Fibroblast of lung (primary cell): Measurements from ENCODE around the gene SORCS2. TPM values are rescaled to one million over a fixed set of nuclear protein-coding genes. Genes with fewer than 3 reads are reported as not detected.

Experiments
- DNase-seq, 2 donors: peaks; one replicate each; pipeline versions ENCODE4 v3.0.0 to v3.0.0-alpha.2; 2010; ENCODE audit warnings: low read depth in 2 of 2
- H2AFZ ChIP-seq: 2 replicates; pipeline ENCODE4 v1.5.1; 2012; ENCODE audit warnings: low read length, control low read depth, inconsistent platforms
- H3K27ac ChIP-seq: 2 replicates; pipeline ENCODE4 v1.5.1; 2011; ENCODE audit warnings: low read length, control low read depth; ENCODE audit not compliant: insufficient read depth
- H3K27me3 ChIP-seq: 2 replicates; pipeline ENCODE4 v1.5.1; 2011; ENCODE audit warnings: mild to moderate bottlenecking, low read length; ENCODE audit not compliant: control insufficient read depth, insufficient read depth
- H3K36me3 ChIP-seq: 2 replicates; pipeline ENCODE4 v1.5.1; 2011; ENCODE audit warnings: low read length; ENCODE audit not compliant: control insufficient read depth, insufficient read depth
- H3K4me1 ChIP-seq: 2 replicates; pipeline ENCODE4 v1.5.1; 2011; ENCODE audit warnings: low read length; ENCODE audit not compliant: control insufficient read depth, insufficient read depth; ENCODE audit errors: extremely low read depth
- H3K4me2 ChIP-seq: 2 replicates; pipeline ENCODE4 v1.5.1; 2011; ENCODE audit warnings: low read length, control low read depth; ENCODE audit not compliant: insufficient read depth; ENCODE audit errors: extremely low read depth
- H3K4me3 ChIP-seq, 4 experiments: fragments of 200-600 bp in 1 of 4; sonication (generic) in 1 of 4; replicated peaks in 1 of 4; 2 replicates each; pipeline ENCODE4 v1.5.1; 2011 to 2016; ENCODE audit warnings: low read length in 4 of 4, low read depth in 3 of 4, mild to moderate bottlenecking in 3 of 4, control low read depth in 2 of 4, inconsistent platforms in 1 of 4, mixed read lengths in 1 of 4; ENCODE audit not compliant: insufficient read depth in 1 of 4; ENCODE audit errors: control extremely low read depth in 1 of 4
- H3K79me2 ChIP-seq: 2 replicates; pipeline ENCODE4 v1.5.1; 2012; ENCODE audit warnings: mild to moderate bottlenecking, low read length, inconsistent platforms; ENCODE audit not compliant: control insufficient read depth, insufficient read depth
- H3K9ac ChIP-seq: 2 replicates; pipeline ENCODE4 v1.5.1; 2011; ENCODE audit warnings: mild to moderate bottlenecking, low read length, control low read depth; ENCODE audit not compliant: insufficient read depth
- H3K9me3 ChIP-seq: 2 replicates; pipeline ENCODE4 v1.5.1; 2012; ENCODE audit warnings: low read depth, low read length; ENCODE audit not compliant: control insufficient read depth, insufficient read depth
- H4K20me1 ChIP-seq: 2 replicates; pipeline ENCODE4 v1.5.1; 2011; ENCODE audit warnings: low read length; ENCODE audit not compliant: control insufficient read depth, insufficient read depth; ENCODE audit errors: extremely low read depth
- CTCF ChIP-seq, 2 donors: IDR thresholded peaks in 1 of 2; conservative IDR thresholded peaks in 1 of 2; 1 replicate in 1 of 2; 2 replicates in 1 of 2; pipeline ENCODE4 v1.5.1; 2011 to 2012; ENCODE audit warnings: low read length in 2 of 2, control low read depth in 1 of 2, inconsistent platforms in 1 of 2, low read depth in 1 of 2, mild to moderate bottlenecking in 1 of 2
- EZH2 ChIP-seq: IDR thresholded peaks from 2 replicates; pipeline ENCODE4 v1.5.1; 2012; ENCODE audit warnings: low read length, control low read depth, mild to moderate bottlenecking; ENCODE audit errors: missing control alignments
- polyA plus RNA-seq, 2 donors: library from polyadenylated mRNA; depleted of rRNA in 1 of 2; stranded (reverse) in 1 of 2; unstranded in 1 of 2; fragments of >200 nt; gene quantifications; 2 replicates each; pipeline ENCODE4 v1.2.1, GENCODE V29; 2011 to 2012; ENCODE audit warnings: missing spikeins in 1 of 2
- total RNA-seq: library from RNA; depleted of rRNA; stranded (reverse); fragments of >200 nt; gene quantifications from 2 replicates; pipeline ENCODE4 v1.2.1, GENCODE V29; 2014

The SORCS2 gene
- total and polyA plus RNA-seq, 2 donors (not counting 1 experiment from before 2014, with no cell fraction given), result 0.17 to 0.41 TPM

DNA sequence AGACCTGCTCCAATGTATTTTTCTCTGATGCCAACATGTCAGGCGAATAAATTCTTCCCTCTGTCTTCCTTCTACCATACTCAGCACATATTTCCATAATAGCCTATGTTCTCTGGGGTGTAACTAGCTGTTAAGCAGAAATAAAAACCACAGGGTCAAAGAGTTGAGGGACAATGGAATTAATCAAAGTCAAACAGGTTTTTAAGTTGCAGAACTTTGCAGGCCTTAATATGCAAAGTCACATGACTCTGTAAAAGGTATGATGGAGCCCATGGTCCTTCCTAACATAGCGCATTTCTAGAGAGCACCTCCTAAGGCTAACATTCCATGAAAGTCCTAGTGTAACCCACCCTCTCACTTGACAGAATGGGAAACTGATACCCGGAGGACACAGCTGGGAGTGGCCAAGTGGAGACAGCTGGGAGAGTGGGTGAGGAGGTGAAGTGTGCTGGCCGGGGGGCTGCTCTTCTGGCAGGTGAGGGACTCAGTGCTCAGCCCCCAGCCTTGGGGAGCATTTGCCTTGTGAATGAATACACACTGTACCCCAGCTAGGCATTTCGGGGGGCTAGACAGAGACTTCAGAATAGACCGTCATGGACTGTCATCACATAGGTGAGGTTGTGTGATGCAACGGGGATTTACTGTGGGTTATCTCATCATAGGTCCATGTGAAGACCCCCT, 8.4 kb upstream of the SORCS2 start:
- Histone ChIP-seq H3K36me3 (no peaks in the 10 kb centered on the region), H3K4me2 (no peak overlapping the region), H3K9me3 (no peaks in the 10 kb centered on the region), H4K20me1 (no peaks in the 10 kb centered on the region), H3K4me1 (no peaks in the 10 kb centered on the region), H3K4me3 (no peak overlapping the region), H3K27ac (no peak overlapping the region), H3K9ac (no peak overlapping the region), H3K27me3 (peaks cover 6% of the 10 kb centered on the region), H2AFZ (no peak overlapping the region), H3K79me2 (no peaks in the 10 kb centered on the region)
- DNase-seq, result no peak
- TF ChIP-seq CTCF (conservative IDR thresholded peaks at IDR 0.05 in 1 of 2, IDR thresholded peaks at IDR 0.05 in 1 of 2; ENCODE audit: low read depth in 1 of 2, low read length in 2 of 2) (no peak), EZH2 (no peak)

GRCh38 chr4:7185487-7186030, 6.8 kb upstream of the SORCS2 start:
- Histone ChIP-seq H2AFZ (no peak overlapping the region), H3K27ac (no peak overlapping the region), H3K4me3 (no peak overlapping the region), H3K27me3 (peaks cover 18% of the 10 kb centered on the region), H4K20me1 (no peaks in the 10 kb centered on the region), H3K4me2 (no peak overlapping the region), H3K79me2 (no peaks in the 10 kb centered on the region), H3K9ac (no peak overlapping the region), H3K9me3 (no peaks in the 10 kb centered on the region), H3K4me1 (no peaks in the 10 kb centered on the region), H3K36me3 (no peaks in the 10 kb centered on the region)
- TF ChIP-seq CTCF (conservative IDR thresholded peaks at IDR 0.05 in 1 of 2, IDR thresholded peaks at IDR 0.05 in 1 of 2; ENCODE audit: low read depth in 1 of 2, low read length in 2 of 2) (no peak), EZH2 (no peak)
- DNase-seq, result no peak

- TF ChIP-seq EZH2 (no peak), CTCF (conservative IDR thresholded peaks at IDR 0.05 in 1 of 2, IDR thresholded peaks at IDR 0.05 in 1 of 2; ENCODE audit: low read depth in 1 of 2, low read length in 2 of 2) (peak; percentile 23 to 27)
- Histone ChIP-seq H3K9ac (no peak overlapping the region), H3K9me3 (no peaks in the 10 kb centered on the region), H4K20me1 (no peaks in the 10 kb centered on the region), H3K79me2 (no peaks in the 10 kb centered on the region), H3K4me1 (no peaks in the 10 kb centered on the region), H3K27me3 (peaks cover 18% of the 10 kb centered on the region), H2AFZ (no peak overlapping the region), H3K27ac (no peak overlapping the region), H3K4me2 (no peak overlapping the region), H3K4me3 (no peak overlapping the region), H3K36me3 (no peaks in the 10 kb centered on the region)
- DNase-seq, result no peak
Measured at GRCh38 chr4:7186031-7186430, 6.3 kb upstream of the SORCS2 start.
